Activated naive CD8-positive, alpha-beta T cell treated with anti-CD3 and anti-CD28 coated beads, Interleukin-2, amount 50 U/mL, for 24 hours (primary cell): Measurements from ENCODE around the gene ACOXL.

Experiments
- ATAC-seq: fragments of 150-1000 bp; cut with Tn5 transposase; one replicate; pipeline ENCODE4 v1.10.0; 2021
- DNase-seq: peaks from one replicate; pipeline ENCODE4 v3.0.0; 2021
- H3K27ac Mint-ChIP-seq: one replicate; pipeline ENCODE4 v1.8.0; 2021; ENCODE audit warnings: mild to moderate bottlenecking, mixed read lengths
- H3K27me3 Mint-ChIP-seq: one replicate; pipeline ENCODE4 v1.8.0; 2021; ENCODE audit warnings: mixed read lengths
- H3K36me3 Mint-ChIP-seq: one replicate; pipeline ENCODE4 v1.8.0; 2021; ENCODE audit warnings: low read depth, mixed read lengths
- H3K4me1 Mint-ChIP-seq: one replicate; pipeline ENCODE4 v1.8.0; 2021; ENCODE audit warnings: mixed read lengths
- H3K4me3 Mint-ChIP-seq: one replicate; pipeline ENCODE4 v1.8.0; 2021; ENCODE audit warnings: mild to moderate bottlenecking, moderate library complexity, mixed read lengths
- H3K9me3 Mint-ChIP-seq: one replicate; pipeline ENCODE4 v1.8.0; 2021; ENCODE audit warnings: mixed read lengths

Gene ACOXL

DNA sequence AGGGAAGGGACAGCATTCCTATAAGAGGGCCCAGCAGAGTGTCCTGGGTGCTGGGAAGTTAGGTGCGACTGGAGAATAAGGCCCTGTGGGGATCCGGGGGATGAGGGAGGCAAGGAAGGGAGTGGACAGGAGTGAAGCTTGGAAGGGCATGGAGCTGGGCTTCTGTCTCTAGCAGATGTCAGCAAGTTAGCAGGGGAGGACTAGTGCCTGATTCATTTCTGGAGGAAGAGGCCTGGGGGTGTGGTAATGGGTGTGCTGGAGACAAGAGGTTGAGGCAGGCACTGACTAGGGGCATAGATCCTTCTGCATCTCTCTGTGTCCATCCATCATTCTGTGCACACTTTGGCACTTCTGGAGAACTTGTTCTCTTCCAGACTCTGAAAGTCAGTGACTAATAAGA, 134.7 kb downstream of the ACOXL start:
- Mint-ChIP-seq H3K4me1 (peaks cover 54% of the 10 kb centered on the region), H3K9me3 (no peaks in the 10 kb centered on the region), H3K27me3 (peaks cover 38% of the 10 kb centered on the region), H3K27ac (no peak overlapping the region), H3K36me3 (no peaks in the 10 kb centered on the region), H3K4me3 (no peak overlapping the region)
- no peak for DNase-seq
- peak; percentile 11 for ATAC-seq

DNA sequence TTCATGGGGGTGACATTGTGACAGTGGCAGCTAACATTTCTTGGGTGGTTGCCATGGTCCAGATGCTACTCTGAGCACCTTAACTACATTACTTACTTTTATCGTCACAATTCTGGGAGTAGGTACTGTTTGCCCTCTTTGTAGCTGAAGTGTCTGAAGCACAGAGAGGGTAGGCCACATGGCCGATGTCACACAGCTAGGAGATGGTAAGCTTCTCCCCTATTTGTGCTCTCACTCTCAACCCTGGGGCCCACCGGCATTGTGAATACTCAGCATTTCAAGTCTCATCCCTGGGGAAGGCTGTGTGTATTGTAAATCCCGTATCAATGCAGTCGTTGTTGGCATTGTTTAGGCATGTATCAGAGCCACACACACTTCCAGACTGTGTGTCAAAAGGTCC, 136.6 kb downstream of the ACOXL start:
- Mint-ChIP-seq H3K36me3 (no peaks in the 10 kb centered on the region), H3K4me3 (no peak overlapping the region), H3K9me3 (no peaks in the 10 kb centered on the region), H3K27me3 (peaks cover 38% of the 10 kb centered on the region), H3K27ac (no peak overlapping the region), H3K4me1 (peaks cover 61% of the 10 kb centered on the region)
- no peak for ATAC-seq
- no peak for DNase-seq

DNA sequence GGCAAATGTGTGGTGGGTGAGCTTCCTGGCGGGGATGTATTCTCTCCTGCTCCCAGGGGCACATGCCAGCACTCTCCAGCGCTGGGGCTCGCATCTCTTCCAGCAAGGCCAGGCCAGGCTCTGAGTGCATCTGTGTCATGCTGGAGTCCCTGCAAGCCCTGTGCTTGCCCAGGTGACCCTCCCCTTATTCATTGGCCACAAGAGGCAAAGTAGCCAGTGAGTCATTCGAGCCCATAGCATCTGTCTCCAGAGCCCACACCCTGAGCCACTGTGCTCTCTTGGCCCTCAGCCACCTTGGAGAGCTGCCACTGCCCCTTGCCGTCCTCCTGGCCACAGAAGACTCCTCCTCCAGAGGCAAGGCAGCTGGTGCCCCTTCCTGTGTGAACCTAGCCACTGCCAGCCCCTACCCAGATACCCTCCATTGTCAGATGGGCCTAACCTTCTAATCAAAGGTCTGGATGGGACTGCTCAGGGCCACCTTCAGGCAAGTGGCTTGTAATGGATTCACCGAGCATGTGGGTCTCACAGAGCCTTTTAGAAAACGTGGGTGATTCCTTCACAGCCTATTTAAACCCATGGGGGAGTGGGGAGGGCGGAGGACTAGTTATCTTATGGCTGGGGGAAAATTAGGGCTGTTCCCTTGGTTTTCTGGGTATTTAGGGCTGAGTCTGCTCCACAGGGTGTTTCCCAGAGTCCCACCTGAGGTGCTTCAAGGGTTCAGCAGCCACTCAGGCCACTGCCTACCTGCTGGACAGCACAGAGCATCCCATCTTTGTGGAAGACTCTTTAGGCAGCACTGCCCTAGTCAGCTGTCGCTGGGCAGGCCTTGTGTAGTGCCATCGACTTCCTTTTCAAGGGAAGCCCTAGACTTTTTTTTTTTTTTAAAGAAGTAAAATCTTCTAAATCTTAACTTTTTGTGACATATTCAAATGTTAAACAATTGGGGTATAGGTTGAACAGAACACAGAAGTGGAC, 137.4 kb downstream of the ACOXL start:
- Mint-ChIP-seq H3K36me3 (no peaks in the 10 kb centered on the region), H3K27ac (no peak overlapping the region), H3K4me3 (no peak overlapping the region), H3K9me3 (no peaks in the 10 kb centered on the region), H3K4me1 (peaks cover 53% of the 10 kb centered on the region), H3K27me3 (peaks cover 38% of the 10 kb centered on the region)
- DNase-seq, result no peak
- no peak for ATAC-seq

DNA sequence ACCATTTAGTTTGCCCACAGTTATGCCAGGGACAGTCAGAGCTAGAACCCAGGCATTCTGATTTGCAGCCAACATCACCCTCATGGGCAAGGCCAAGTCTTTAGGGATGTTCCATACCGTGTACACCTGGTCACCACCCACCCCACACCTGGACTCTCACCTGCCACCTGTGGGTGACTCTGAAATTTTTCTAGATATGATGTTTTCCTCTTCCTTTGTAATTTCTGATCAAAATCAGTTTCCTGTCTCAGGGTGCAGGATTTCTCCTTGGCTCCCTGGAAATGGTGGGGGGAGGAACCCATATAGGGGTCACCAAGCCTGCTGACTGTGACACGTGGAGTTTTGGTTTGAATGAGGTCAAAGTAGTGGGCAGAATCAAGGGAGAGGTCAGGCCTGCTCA, 138.2 kb downstream of the ACOXL start:
- no peak for DNase-seq
- Mint-ChIP-seq H3K36me3 (no peaks in the 10 kb centered on the region), H3K4me3 (no peak overlapping the region), H3K4me1 (peaks cover 51% of the 10 kb centered on the region), H3K27me3 (peaks cover 38% of the 10 kb centered on the region), H3K27ac (no peak overlapping the region), H3K9me3 (no peaks in the 10 kb centered on the region)
- ATAC-seq, result no peak

DNA sequence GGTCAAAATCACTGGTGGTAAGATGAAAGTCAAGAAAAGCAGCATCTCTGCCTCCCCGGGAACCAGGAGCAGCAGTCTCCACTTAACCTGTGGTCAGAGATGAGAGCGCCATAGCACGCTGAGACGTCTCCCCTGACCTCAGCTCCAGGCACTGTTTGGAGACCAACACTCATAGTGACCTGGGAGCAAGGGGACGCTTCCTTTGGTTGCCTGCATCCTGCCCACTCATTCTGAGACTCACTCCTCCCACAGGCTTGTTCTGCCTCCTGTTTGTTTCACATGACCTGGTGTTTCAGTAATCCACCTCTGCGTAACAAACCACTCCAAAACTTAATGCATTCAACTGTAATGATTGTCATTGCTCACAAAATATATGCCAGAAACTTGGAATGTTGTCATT, 139.3 kb downstream of the ACOXL start:
- no peaks in the 10 kb centered on the region for H3K36me3 Mint-ChIP-seq
- no peak overlapping the region for H3K4me3 Mint-ChIP-seq
- no peaks in the 10 kb centered on the region for H3K9me3 Mint-ChIP-seq
- ATAC-seq (no peak), DNase-seq (no peak)
- H3K27me3 Mint-ChIP-seq, result peaks cover 38% of the 10 kb centered on the region
- H3K27ac Mint-ChIP-seq, result no peak overlapping the region
- H3K4me1 Mint-ChIP-seq, result peaks cover 43% of the 10 kb centered on the region

DNA sequence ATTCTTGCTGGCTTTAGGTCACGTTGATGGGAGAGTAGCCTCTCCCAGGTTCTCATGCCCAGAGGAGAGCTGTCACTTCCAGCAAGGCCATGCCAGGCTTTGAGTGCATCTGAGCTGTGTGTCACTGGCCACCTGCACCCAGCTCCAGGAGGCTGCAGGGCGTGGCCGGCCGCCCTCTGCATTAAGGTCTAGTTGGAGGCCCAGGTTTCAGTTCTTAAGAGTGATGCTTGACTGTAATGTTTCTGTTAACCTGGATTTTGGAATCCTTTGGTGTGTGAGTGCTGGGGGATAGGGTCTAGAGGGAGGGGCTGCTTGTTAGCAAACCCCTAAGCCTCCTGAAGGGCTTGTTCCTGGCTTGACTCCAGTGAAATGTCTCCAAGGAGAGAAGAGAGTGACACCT, 140.1 kb downstream of the ACOXL start:
- no peak for ATAC-seq
- H3K4me1 Mint-ChIP-seq, result peaks cover 42% of the 10 kb centered on the region
- H3K27ac Mint-ChIP-seq, result no peak overlapping the region
- no peak for DNase-seq
- H3K4me3 Mint-ChIP-seq, result no peak overlapping the region
- no peaks in the 10 kb centered on the region for H3K36me3 Mint-ChIP-seq
- no peaks in the 10 kb centered on the region for H3K9me3 Mint-ChIP-seq
- H3K27me3 Mint-ChIP-seq, result peaks cover 30% of the 10 kb centered on the region

DNA sequence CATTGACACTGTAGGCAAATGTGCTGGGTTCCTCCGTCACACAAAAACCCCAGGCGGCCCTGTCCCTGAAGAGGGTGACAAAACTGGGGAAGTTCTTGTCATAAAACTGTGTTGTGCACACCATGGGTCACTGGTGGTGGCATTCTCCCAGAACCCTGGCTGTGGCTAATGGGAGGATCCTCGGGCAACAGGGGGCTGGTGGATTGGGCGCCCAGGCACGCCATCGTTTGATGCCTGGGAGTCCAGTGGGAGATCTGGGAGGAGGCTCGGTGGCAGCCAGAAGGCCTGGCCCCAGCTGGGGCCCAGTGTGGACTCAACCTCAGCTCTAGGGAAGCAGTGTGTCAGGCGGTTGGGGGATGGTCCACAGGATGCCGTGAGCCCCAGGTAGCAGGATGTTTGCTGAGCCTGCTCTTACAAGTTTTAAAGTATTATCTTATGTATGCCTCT, 140.7 kb downstream of the ACOXL start:
- H3K36me3 Mint-ChIP-seq, result peaks cover 2% of the 10 kb centered on the region
- no peak overlapping the region for H3K27ac Mint-ChIP-seq
- peaks cover 42% of the 10 kb centered on the region for H3K4me1 Mint-ChIP-seq
- DNase-seq (no peak), ATAC-seq (peak; percentile 51)
- H3K27me3 Mint-ChIP-seq, result peaks cover 34% of the 10 kb centered on the region
- peaks cover 3% of the 10 kb centered on the region for H3K9me3 Mint-ChIP-seq
- no peak overlapping the region for H3K4me3 Mint-ChIP-seq

DNA sequence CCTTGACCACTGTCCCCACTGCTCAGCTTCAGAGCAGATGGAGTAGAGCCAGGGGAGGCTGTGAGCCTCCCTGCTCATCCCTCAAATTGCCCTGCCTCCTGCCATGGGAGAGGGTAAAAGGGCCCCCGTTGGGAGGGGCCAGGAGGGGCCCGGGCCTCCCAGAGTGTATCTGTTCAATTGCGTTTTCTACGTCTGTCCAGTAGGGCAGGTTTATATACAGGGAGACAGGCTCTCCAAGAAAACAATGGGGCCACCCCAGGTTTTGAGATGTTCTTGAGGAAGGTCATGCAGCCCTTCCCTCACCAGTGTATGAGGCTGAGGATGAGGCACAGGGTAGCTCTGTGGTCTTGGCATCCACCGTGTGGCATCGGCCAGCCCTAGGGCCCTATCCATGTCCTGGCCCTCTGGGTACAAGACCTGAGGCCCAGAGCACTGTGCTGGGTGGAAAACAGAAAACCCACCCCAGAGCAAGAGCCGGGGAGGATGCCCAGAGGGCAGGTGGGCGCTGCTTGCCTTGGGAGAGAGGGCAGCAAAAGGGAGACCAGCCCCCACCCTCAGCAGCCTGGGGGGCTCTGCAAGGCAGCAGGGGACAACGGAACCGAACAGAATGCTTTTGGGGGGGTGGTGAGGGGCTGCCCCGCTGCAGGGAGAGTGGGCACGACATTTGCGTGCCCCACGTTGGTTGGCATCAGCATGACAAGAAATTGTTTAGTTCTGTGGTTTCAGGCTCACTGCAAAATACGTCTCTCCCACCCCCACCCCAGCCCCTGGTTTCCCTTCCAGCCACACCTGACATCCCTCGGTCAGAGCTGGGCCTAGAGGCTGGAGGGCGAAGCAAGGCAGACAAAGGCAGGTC, 141.5 kb downstream of the ACOXL start:
- H3K4me3 Mint-ChIP-seq, result no peak overlapping the region
- no peak for DNase-seq
- H3K27me3 Mint-ChIP-seq, result peaks cover 29% of the 10 kb centered on the region
- peaks cover 38% of the 10 kb centered on the region for H3K4me1 Mint-ChIP-seq
- peaks cover 4% of the 10 kb centered on the region for H3K36me3 Mint-ChIP-seq
- no peak for ATAC-seq
- H3K27ac Mint-ChIP-seq, result no peak overlapping the region
- H3K9me3 Mint-ChIP-seq, result peaks cover 7% of the 10 kb centered on the region

DNA sequence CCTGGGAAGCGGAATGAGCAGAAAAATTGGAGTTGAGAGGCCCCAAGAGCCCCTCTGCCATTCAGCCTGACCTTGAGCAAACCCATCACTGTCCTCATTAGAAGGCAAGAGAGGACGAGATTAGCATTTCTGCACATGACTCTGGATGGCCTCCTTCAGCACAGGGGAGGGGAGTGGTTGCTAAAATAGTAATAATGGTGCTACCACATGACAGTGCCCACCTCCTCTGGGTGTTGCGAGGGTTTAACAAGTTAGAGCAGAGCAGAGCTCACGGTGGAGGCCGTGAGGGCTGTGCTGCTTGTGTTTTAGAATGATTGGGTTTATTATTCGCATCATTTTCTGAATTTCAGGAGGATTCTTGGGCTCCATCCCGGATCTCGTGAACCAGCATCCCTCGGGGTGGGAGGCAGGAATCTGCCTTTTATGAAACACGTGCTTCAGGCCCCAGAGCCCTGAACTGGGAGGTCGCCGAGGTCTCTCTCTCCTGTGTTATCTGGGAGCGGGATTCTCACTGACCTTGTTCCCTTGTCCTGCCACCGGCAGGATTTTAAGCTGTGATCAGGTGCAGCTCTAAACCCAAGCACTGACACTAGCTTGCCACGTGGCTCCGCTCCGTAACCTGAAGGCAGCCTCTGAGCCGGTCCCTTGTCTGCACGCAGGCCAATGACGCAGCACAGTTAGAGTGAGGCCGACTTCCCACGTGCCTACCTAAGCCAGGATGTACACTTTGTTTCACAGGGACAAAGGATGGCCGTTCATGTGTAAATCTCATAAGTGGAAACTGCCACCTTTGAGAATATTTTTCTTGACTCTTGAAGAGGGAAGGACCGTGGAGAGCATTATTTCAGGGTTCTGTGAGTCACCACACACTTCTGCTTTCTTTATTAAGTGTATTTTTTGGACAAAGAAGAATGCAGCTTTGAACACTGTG, 142.3 kb downstream of the ACOXL start:
- no peak for ATAC-seq
- Mint-ChIP-seq H3K27me3 (peaks cover 30% of the 10 kb centered on the region), H3K4me1 (peaks cover 38% of the 10 kb centered on the region), H3K27ac (no peak overlapping the region), H3K4me3 (no peak overlapping the region), H3K9me3 (peaks cover 12% of the 10 kb centered on the region), H3K36me3 (peaks cover 9% of the 10 kb centered on the region)
- DNase-seq, result no peak

DNA sequence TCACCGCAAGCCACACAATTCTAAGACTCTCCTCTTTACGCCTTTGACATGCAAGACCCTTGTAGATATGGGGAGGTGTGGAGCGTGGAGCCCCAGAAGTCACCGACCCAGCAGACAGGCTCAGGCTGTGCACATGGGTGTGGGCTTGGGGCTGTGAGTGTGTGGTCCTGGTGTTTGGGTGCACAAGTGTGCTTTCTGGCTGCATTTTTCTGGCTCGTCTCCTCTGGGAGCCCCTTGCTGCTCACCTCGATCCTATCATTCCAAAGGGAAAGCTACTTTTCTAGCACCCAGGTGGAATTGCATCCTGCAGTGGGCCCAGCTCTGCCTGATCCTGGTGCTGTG, 143.0 kb downstream of the ACOXL start:
- Mint-ChIP-seq H3K9me3 (peaks cover 12% of the 10 kb centered on the region), H3K27ac (no peak overlapping the region), H3K4me1 (peaks cover 38% of the 10 kb centered on the region), H3K36me3 (peaks cover 9% of the 10 kb centered on the region), H3K4me3 (no peak overlapping the region), H3K27me3 (peaks cover 30% of the 10 kb centered on the region)
- no peak for DNase-seq
- no peak for ATAC-seq

DNA sequence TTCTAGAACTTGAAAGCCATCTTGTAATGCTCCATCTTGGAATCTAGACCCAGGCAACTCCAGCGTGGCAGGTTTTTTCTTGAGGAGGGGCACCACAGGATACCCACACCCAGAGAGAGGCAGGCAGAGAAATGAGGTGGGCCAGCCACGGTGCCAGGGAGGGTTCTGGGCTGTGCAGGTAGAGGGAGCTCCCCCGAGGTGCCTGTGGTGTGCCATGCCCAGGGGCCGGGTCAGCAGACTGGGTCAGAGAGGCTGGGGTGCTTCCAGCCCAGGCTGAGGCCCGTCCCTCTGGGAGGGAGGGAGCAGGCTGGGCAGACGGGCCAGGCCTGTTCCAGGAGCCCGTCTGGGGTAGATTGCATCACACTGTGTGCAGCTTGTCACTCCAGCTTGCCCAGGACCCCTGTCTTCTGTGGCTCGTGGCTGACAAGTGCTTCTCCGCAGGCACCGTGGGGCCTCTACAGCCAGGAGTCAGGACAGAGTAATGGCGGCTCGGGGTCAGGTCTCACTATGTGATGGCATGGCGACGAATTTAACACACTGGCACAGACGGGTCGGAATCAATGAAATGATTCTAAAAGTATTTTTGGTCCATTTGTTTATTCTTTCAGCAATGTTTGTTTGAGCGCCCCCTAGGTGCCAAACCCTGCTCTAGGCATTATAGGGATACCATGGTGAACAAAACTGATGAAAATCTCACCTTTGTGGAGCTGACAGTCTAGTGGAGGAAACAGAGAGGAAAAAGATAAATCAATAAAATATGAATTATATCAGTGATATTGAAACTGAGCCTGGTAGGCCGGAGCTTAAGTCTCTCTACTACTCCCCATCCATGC, 144.0 kb downstream of the ACOXL start:
- H3K4me1 Mint-ChIP-seq, result peaks cover 33% of the 10 kb centered on the region
- peaks cover 9% of the 10 kb centered on the region for H3K36me3 Mint-ChIP-seq
- H3K27ac Mint-ChIP-seq, result no peak overlapping the region
- H3K27me3 Mint-ChIP-seq, result peaks cover 27% of the 10 kb centered on the region
- DNase-seq (no peak), ATAC-seq (no peak)
- H3K9me3 Mint-ChIP-seq, result peaks cover 13% of the 10 kb centered on the region
- no peak overlapping the region for H3K4me3 Mint-ChIP-seq

DNA sequence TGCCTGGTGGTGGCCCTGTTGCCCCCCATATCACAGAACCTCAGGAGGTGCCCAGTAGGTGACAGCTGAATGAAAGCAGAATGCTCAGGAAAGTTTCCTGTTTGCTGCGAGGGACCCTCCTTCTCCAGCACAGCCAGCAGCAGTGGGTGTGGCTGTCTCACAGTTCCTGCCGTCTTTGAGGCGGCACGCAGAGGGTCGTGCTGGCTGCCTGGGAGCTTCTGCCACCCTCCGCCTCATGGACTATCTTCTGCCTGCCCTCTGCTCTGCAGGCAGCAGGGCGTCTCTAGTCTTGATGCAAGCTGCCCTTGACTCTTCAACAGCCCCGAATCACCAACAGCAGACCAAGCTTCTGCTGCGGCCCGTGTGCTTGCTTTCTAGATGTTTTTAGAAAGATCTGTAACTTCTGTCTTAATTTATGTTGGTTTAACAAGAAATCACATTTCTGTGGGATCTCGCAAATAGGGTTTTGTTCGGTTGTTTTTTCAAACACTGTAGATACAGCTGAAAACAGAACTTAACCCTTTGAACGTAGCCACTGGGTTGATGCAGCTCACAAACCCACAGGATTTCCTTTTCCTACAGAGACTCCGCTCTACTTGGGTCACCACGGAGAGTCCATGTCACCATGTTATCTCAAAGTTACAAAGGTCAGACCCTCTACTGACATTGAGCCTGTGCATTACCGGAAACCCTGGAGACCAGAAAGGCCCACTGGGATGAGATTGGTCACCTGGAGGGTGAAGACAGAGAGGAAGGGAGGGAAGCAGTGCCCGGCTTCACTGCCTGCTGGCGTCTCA, 144.9 kb downstream of the ACOXL start:
- ATAC-seq, result no peak
- Mint-ChIP-seq H3K27ac (no peak overlapping the region), H3K4me3 (no peak overlapping the region), H3K9me3 (peaks cover 16% of the 10 kb centered on the region), H3K27me3 (peaks cover 25% of the 10 kb centered on the region), H3K36me3 (peaks cover 9% of the 10 kb centered on the region), H3K4me1 (peaks cover 34% of the 10 kb centered on the region)
- no peak for DNase-seq

DNA sequence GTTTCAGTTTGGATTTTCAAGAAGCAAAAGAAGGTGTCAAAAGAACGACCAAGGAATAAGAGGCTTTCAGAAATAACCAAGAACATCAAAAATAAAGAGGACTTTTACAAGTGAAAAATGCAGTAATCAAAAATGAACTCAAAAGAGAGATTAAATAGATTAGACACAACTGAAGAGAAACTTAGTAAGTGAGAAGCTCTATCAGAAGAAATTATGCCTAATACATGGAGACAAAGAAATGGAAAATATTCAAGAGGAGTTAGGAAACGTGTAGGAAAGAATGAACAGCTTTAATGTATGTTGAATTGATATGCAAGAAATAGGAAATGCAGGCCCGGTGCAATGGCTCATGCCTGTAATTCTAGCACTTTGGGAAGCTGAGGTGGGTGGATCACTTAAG, 145.8 kb downstream of the ACOXL start:
- no peak for DNase-seq
- no peak for ATAC-seq
- Mint-ChIP-seq H3K27ac (no peak overlapping the region), H3K27me3 (peaks cover 25% of the 10 kb centered on the region), H3K4me1 (peaks cover 30% of the 10 kb centered on the region), H3K36me3 (peaks cover 9% of the 10 kb centered on the region), H3K9me3 (peaks cover 16% of the 10 kb centered on the region), H3K4me3 (no peak overlapping the region)
